H1 (cell line): ENCODE measurements around the gene CMC1. TPM values are rescaled to one million over a fixed set of nuclear protein-coding genes. Genes with fewer than 3 reads are reported as not detected.
A peak's percentile ranks its signal among the peaks of the same experiment; 100 is the strongest.

Experiments
- CTCF ChIA-PET: fragments of 300-600 bp; sonication (Branson Sonifier 250); formaldehyde crosslinking; loops from one replicate; lab custom pipeline; 2021; ENCODE audit not compliant: partially characterized antibody; lab: Charles Lee
- POLR2A ChIA-PET: fragments of 300-600 bp; sonication (Branson Sonifier 250); formaldehyde crosslinking; loops from one replicate; lab custom pipeline; 2021; ENCODE audit warnings: inconsistent platforms; ENCODE audit not compliant: partially characterized antibody; lab: Charles Lee
- DNase-seq, 2 experiments: peaks; one replicate each; pipeline versions ENCODE4 v3.0.0 to v3.0.0-alpha.2; 2010 to 2022; ENCODE audit warnings: low spot score in 2 of 2, low read depth in 1 of 2, mixed read lengths in 1 of 2
- FAIRE-seq: peaks from 2 replicates; lab custom pipeline; 2011; peaks lifted over from hg19 to GRCh38; lab: Jason Lieb, UNC
- H2AFZ ChIP-seq: 2 replicates; pipeline ENCODE4 v1.8.1; 2012; ENCODE audit warnings: low read length, inconsistent platforms
- H2AK5ac ChIP-seq: 2 replicates; pipeline ENCODE4 v1.6.1; 2013; ENCODE audit warnings: low read depth, low read length
- H2BK120ac ChIP-seq: replicated peaks from 2 replicates; pipeline ENCODE3; 2013; ENCODE audit warnings: low read depth, low read length, inconsistent platforms
- H2BK12ac ChIP-seq: 2 replicates; pipeline ENCODE4 v1.6.1; 2013; ENCODE audit warnings: low read depth, low read length
- H2BK15ac ChIP-seq: 2 replicates; pipeline ENCODE4 v1.6.1; 2013; ENCODE audit warnings: low read length
- H2BK20ac ChIP-seq: 2 replicates; pipeline ENCODE4 v1.6.1; 2013; ENCODE audit warnings: low read length
- H2BK5ac ChIP-seq: 2 replicates; pipeline ENCODE4 v1.6.1; 2013; ENCODE audit warnings: low read depth, low read length
- H3K14ac ChIP-seq: 2 replicates; pipeline ENCODE4 v1.6.1; 2013; ENCODE audit warnings: inconsistent platforms; ENCODE audit not compliant: insufficient read length
- H3K18ac ChIP-seq: 2 replicates; pipeline ENCODE4 v1.6.1; 2013; ENCODE audit warnings: low read length; ENCODE audit errors: extremely low read depth
- H3K23ac ChIP-seq: 2 replicates; pipeline ENCODE4 v1.6.1; 2013; ENCODE audit warnings: inconsistent platforms; ENCODE audit not compliant: insufficient read length
- H3K23me2 ChIP-seq: 2 replicates; pipeline ENCODE4 v1.6.1; 2013; ENCODE audit warnings: low read depth, low read length
- H3K27ac ChIP-seq: 2 replicates; pipeline ENCODE4 v1.6.1; 2011; ENCODE audit warnings: low read depth, low read length, inconsistent platforms
- H3K27me3 ChIP-seq, 4 experiments: replicated peaks in 1 of 4; 1 replicate in 1 of 4; 2 replicates in 3 of 4; pipeline versions ENCODE4 v1.6.1 to v1.8.1; 2011 to 2013; ENCODE audit warnings: low read length in 3 of 4, mild to moderate bottlenecking in 3 of 4, inconsistent platforms in 2 of 4, mixed read lengths in 2 of 4, moderate library complexity in 1 of 4; ENCODE audit not compliant: control insufficient read depth in 3 of 4, insufficient read depth in 3 of 4; ENCODE audit errors: extremely low read depth in 1 of 4
- H3K36me3 ChIP-seq, 4 experiments: 2 replicates each; pipeline versions ENCODE4 v1.6.1 to v1.8.1; 2011 to 2013; ENCODE audit warnings: mild to moderate bottlenecking in 4 of 4, low read length in 3 of 4, moderate library complexity in 2 of 4, control low read depth in 1 of 4, inconsistent platforms in 1 of 4; ENCODE audit not compliant: insufficient read depth in 4 of 4, control insufficient read depth in 2 of 4
- H3K4ac ChIP-seq: replicated peaks from 2 replicates; pipeline ENCODE3; 2013; ENCODE audit warnings: low read length, low read depth, mixed read lengths, inconsistent platforms; ENCODE audit not compliant: insufficient read length
- H3K4me1 ChIP-seq, 4 experiments: replicated peaks in 1 of 4; 1 replicate in 1 of 4; 2 replicates in 3 of 4; pipeline versions ENCODE4 v1.6.1 to v1.8.1; 2011 to 2013; ENCODE audit warnings: low read length in 3 of 4, inconsistent platforms in 2 of 4, mixed read lengths in 1 of 4; ENCODE audit not compliant: insufficient read depth in 4 of 4, control insufficient read depth in 3 of 4
- H3K4me2 ChIP-seq, 2 experiments: 2 replicates each; pipeline versions ENCODE4 v1.6.1 to v1.8.1; 2011 to 2013; ENCODE audit warnings: low read depth in 2 of 2, low read length in 2 of 2, control low read depth in 1 of 2, inconsistent platforms in 1 of 2, mild to moderate bottlenecking in 1 of 2; ENCODE audit not compliant: insufficient read depth in 1 of 2
- H3K4me3 ChIP-seq, 4 experiments: fragments of 200-600, 300-600 bp in 1 of 4; sonication (generic), shearing (Covaris generic), sonication (Bioruptor Twin) in 1 of 4; 2 replicates each; pipeline versions ENCODE4 v1.5.1 to v1.8.1; 2011 to 2016; ENCODE audit warnings: low read length in 4 of 4, low read depth in 3 of 4, control low read depth in 2 of 4, inconsistent platforms in 2 of 4, mild to moderate bottlenecking in 2 of 4, mixed read lengths in 1 of 4, moderate library complexity in 1 of 4; ENCODE audit not compliant: insufficient read depth in 2 of 4; ENCODE audit errors: extremely low read depth in 1 of 4
- H3K56ac ChIP-seq: replicated peaks from 2 replicates; pipeline ENCODE3; 2013; ENCODE audit warnings: low read depth, mild to moderate bottlenecking, mixed read lengths, low read length, inconsistent platforms; ENCODE audit not compliant: insufficient read length
- H3K79me1 ChIP-seq: 2 replicates; pipeline ENCODE4 v1.6.1; 2013; ENCODE audit warnings: low read depth, low read length, control low read depth
- H3K79me2 ChIP-seq, 2 experiments: 2 replicates each; pipeline versions ENCODE4 v1.6.1 to v1.8.1; 2012 to 2013; ENCODE audit warnings: low read length in 2 of 2, mild to moderate bottlenecking in 2 of 2, inconsistent platforms in 1 of 2; ENCODE audit not compliant: insufficient read depth in 2 of 2, control insufficient read depth in 1 of 2
- H3K9ac ChIP-seq, 4 experiments: replicated peaks in 1 of 4; 1 replicate in 1 of 4; 2 replicates in 3 of 4; pipeline versions ENCODE4 v1.6.1 to v1.8.1; 2011 to 2013; ENCODE audit warnings: low read depth in 3 of 4, low read length in 3 of 4, control low read depth in 2 of 4, mild to moderate bottlenecking in 2 of 4, moderate library complexity in 2 of 4, inconsistent platforms in 1 of 4; ENCODE audit errors: extremely low read depth in 1 of 4
- H3K9me3 ChIP-seq, 2 experiments: 2 replicates each; pipeline versions ENCODE4 v1.6.1 to v1.8.1; 2012 to 2013; ENCODE audit warnings: mild to moderate bottlenecking in 2 of 2, moderate library complexity in 2 of 2, control low read depth in 1 of 2, inconsistent platforms in 1 of 2, low read depth in 1 of 2, low read length in 1 of 2, mixed read lengths in 1 of 2; ENCODE audit not compliant: insufficient read depth in 2 of 2
- H4K20me1 ChIP-seq, 2 experiments: replicated peaks in 1 of 2; 2 replicates each; pipeline versions ENCODE3 to v1.8.1; 2011 to 2013; ENCODE audit warnings: inconsistent platforms in 2 of 2, low read length in 2 of 2, mild to moderate bottlenecking in 1 of 2; ENCODE audit not compliant: insufficient read depth in 2 of 2, control insufficient read depth in 1 of 2
- H4K5ac ChIP-seq: 2 replicates; pipeline ENCODE4 v1.6.1; 2013; ENCODE audit warnings: low read length, low read depth, mixed read lengths, inconsistent platforms; ENCODE audit not compliant: insufficient read length
- H4K8ac ChIP-seq: 2 replicates; pipeline ENCODE4 v1.8.0; 2013; ENCODE audit warnings: mild to moderate bottlenecking, moderate library complexity, low read length, inconsistent platforms; ENCODE audit not compliant: insufficient read depth; ENCODE audit errors: extremely low read depth
- H4K91ac ChIP-seq: replicated peaks from 2 replicates; pipeline ENCODE3; 2013; ENCODE audit warnings: low read length, mixed read lengths, inconsistent platforms; ENCODE audit not compliant: insufficient read length
- CTBP2 ChIP-seq: IDR thresholded peaks from 2 replicates; pipeline ENCODE4 v1.7.0; 2011; ENCODE audit warnings: borderline replicate concordance, mild to moderate bottlenecking, moderate library complexity, mixed read lengths, low read length; ENCODE audit not compliant: insufficient read depth, insufficient read length
- MAFK ChIP-seq: IDR thresholded peaks from 2 replicates; pipeline ENCODE4 v1.6.1; 2012; ENCODE audit warnings: low read depth, mild to moderate bottlenecking, improper control_type of control experiment, low read length
- SP4 ChIP-seq: IDR thresholded peaks from 2 replicates; pipeline ENCODE4 v1.6.1; 2012; ENCODE audit warnings: low read length, inconsistent platforms
- TCF12 ChIP-seq: IDR thresholded peaks from 2 replicates; pipeline ENCODE4 v1.6.1; 2011; ENCODE audit warnings: low read depth, mild to moderate bottlenecking, low read length
- TEAD4 ChIP-seq: IDR thresholded peaks from 2 replicates; pipeline ENCODE4 v1.6.1; 2012; ENCODE audit warnings: low read depth, low read length, inconsistent platforms, mixed read lengths
- ZNF274 ChIP-seq: IDR thresholded peaks from 2 replicates; pipeline ENCODE4 v1.7.0; 2012; ENCODE audit warnings: low read length, borderline replicate concordance; ENCODE audit errors: extremely low read depth
- WGBS, 2 experiments: shearing (Covaris generic) in 1 of 2; methylation state at CpG; one replicate each; pipeline versions ENCODE4 v1.1.6 to v1.1.7; 2013 to 2015; ENCODE audit warnings: low lambda C conversion rate in 2 of 2, mixed read lengths in 2 of 2, inconsistent platforms in 1 of 2, low coverage in 1 of 2, missing lambda C conversion rate in 1 of 2; ENCODE audit not compliant: insufficient replicate concordance in 2 of 2, insufficient coverage in 1 of 2, insufficient read length in 1 of 2; ENCODE audit errors: extremely low coverage in 1 of 2, missing lambda C conversion rate in 1 of 2; 5-methylcytosine and 5-hydroxymethylcytosine counted together
- polyA plus RNA-seq, 7 experiments: library from polyadenylated mRNA; depleted of rRNA in 3 of 7; stranded (reverse) in 5 of 7; unstranded in 2 of 7; fragments of >200 nt in 5 of 7; fragments of 200-250 nt in 2 of 7; gene quantifications; 1 replicate in 5 of 7; 2 replicates in 1 of 7; 4 replicates in 1 of 7; pipeline versions ENCODE4 v1.2.1 to v1.2.3, GENCODE V29; 2011 to 2013; ENCODE audit warnings: missing spikeins in 2 of 7, mixed read lengths in 2 of 7
- total RNA-seq: library from RNA; stranded (reverse); fragmentation: NEBNext Ultra II Directional; extraction: Animal tissue kit (Norgen Biotek cat#: 25700); gene quantifications from 2 replicates; pipeline ENCODE4 v1.2.1, GENCODE V29; 2021
- TF ChIP-seq, protein P1 (sequence below): IDR thresholded peaks from 2 replicates; pipeline ENCODE4 v1.6.1; 2012; ENCODE audit warnings: inconsistent platforms
- TF ChIP-seq, protein P2 (sequence below): IDR thresholded peaks from 2 replicates; pipeline ENCODE4 v1.6.1; 2011; ENCODE audit warnings: low read length, improper control_type of control experiment
- TF ChIP-seq, protein P3 (sequence below): IDR thresholded peaks from 2 replicates; pipeline ENCODE4 v1.6.1; 2012; ENCODE audit warnings: inconsistent platforms

Gene CMC1
- total and polyA plus RNA-seq, 2 of the 8 experiments (the other 6 are each of a cell fraction or from before 2014, with no cell fraction given), result 11.4 to 19.4 TPM

DNA sequence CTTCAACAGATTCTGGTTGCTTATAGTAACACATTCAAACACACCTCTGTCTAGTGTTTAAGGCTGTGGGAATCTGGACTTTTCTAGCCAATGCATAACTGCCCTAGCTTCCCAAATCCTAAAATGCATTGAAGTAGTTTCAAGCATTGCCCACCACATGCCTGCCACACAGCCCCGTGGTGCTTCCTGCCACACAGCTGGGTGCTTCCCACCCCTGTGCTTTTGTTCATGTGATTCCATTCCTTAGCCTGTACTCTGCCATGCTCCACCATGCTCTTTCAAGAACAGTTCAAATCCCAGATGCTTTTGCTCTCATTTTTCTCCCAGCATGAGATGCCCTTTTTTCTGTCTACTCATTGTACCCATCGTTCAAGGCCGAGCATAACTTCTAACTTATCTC, 2.3 kb upstream of the CMC1 start:
- H3K23me2 ChIP-seq, result no peaks in the 10 kb centered on the region
- H3K4me3 ChIP-seq, result no peak overlapping the region
- peak overlapping the region; percentile 80; the same call in 1 of the 2 replicates for H2BK20ac ChIP-seq
- no peak overlapping the region for H3K56ac ChIP-seq
- no peaks in the 10 kb centered on the region; the same call in 1 of the 2 replicates for H3K79me1 ChIP-seq
- H3K23ac ChIP-seq, result no peak overlapping the region
- no peaks in the 10 kb centered on the region for H3K36me3 ChIP-seq
- 0 out of 2 replicates have a peak overlapping the region, but pooled peaks have one; percentile 31 for H2AFZ ChIP-seq
- no peak overlapping the region for H3K18ac ChIP-seq
- H4K91ac ChIP-seq, result no peak overlapping the region
- H3K27ac ChIP-seq, result no peak overlapping the region
- POLR2A ChIA-PET, result no interaction called here
- no peaks in the 10 kb centered on the region for H3K9me3 ChIP-seq
- H2AK5ac ChIP-seq, result no peak overlapping the region
- no peak overlapping the region for H2BK15ac ChIP-seq
- DNase-seq (no peak), FAIRE-seq (no peak)
- CTCF ChIA-PET, result interaction anchor here (1.6 to 2.5 kb wide), 2 partner anchors 47 to 79 kb away, joined by 5 read pairs; no protein-coding TSS in a partner anchor
- no peak overlapping the region for H4K5ac ChIP-seq
- H3K4me1 ChIP-seq, result peaks cover 0 to 18% (median 10%) of the 10 kb centered on the region in 4 experiments; a peak in 6 of 7 replicates
- no peaks in the 10 kb centered on the region for H3K27me3 ChIP-seq
- H2BK120ac ChIP-seq, result no peak overlapping the region
- no peak overlapping the region for H4K8ac ChIP-seq
- no peak overlapping the region for H3K4ac ChIP-seq
- WGBS, 2 experiments, result 53% methylated on average over 3 of the region's 3 CpGs; no CpG with 5 or more reads in 1 of the 2 experiments
- no peak overlapping the region for H3K14ac ChIP-seq
- H3K79me2 ChIP-seq, result peaks cover 0 to 23% of the 10 kb centered on the region in 2 experiments; a peak in 3 of 4 replicates
- H3K9ac ChIP-seq, result no peak overlapping the region
- H4K20me1 ChIP-seq, result no peaks in the 10 kb centered on the region
- H2BK12ac ChIP-seq, result no peak overlapping the region
- H3K4me2 ChIP-seq, result no peak overlapping the region
- H2BK5ac ChIP-seq, result no peak overlapping the region; the same call in 1 of the 2 replicates
- TF ChIP-seq, protein P1, sequence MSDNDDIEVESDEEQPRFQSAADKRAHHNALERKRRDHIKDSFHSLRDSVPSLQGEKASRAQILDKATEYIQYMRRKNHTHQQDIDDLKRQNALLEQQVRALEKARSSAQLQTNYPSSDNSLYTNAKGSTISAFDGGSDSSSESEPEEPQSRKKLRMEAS, result peak; percentile 81
- TF ChIP-seq MAFK (no peak), TEAD4 (0 out of 2 replicates have a peak, but pooled peaks have one; percentile 39), CTBP2 (no peak), ZNF274 (no peak), TCF12 (no peak), SP4 (no peak)
- TF ChIP-seq, protein P2, sequence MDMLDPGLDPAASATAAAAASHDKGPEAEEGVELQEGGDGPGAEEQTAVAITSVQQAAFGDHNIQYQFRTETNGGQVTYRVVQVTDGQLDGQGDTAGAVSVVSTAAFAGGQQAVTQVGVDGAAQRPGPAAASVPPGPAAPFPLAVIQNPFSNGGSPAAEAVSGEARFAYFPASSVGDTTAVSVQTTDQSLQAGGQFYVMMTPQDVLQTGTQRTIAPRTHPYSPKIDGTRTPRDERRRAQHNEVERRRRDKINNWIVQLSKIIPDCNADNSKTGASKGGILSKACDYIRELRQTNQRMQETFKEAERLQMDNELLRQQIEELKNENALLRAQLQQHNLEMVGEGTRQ, result no peak
- TF ChIP-seq, protein P3, sequence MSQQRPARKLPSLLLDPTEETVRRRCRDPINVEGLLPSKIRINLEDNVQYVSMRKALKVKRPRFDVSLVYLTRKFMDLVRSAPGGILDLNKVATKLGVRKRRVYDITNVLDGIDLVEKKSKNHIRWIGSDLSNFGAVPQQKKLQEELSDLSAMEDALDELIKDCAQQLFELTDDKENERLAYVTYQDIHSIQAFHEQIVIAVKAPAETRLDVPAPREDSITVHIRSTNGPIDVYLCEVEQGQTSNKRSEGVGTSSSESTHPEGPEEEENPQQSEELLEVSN, result peak; percentile 59; the same call in 1 of the 2 replicates
